Measurements from ENCODE around the gene LPCAT2. TPM values are rescaled to one million over a fixed set of nuclear protein-coding genes. Genes with fewer than 3 reads are reported as not detected.

Gene LPCAT2
- total RNA-seq, 1 experiment from 2014 or later: 7.1 TPM

DNA sequence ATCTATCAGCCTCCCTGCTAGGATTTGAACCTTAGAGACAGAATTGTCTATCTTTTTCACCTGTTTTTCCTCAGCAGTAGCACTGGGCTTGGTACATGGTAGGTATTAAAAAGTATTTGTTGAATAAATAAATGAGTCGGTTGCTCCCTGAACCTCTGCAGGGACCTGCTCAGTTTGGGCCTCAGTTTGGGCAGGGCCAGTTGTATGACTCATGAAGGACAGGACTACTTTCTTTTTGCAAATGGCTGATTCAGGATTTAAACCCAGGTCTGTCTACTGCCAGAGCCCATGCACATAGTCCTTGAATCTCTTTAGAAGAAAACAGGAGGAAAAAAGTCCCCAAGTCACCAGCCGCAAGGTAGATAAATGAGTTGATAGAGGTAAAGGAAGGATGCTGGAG, 26.8 kb upstream of the LPCAT2 start:
- Mint-ChIP-seq H3K9me3 (no peaks in the 10 kb centered on the region), H3K27me3 (ENCODE audit: low read depth) (peaks cover 43% of the 10 kb centered on the region), H3K36me3 (peaks cover 17% of the 10 kb centered on the region), H3K27ac (no peak overlapping the region), H3K4me3 (no peak overlapping the region), H3K4me1 (peaks cover 27% of the 10 kb centered on the region)
- ChIA-PET CTCF (interaction anchor here (0.6 kb wide), 1 partner anchor 20 kb away, joined by 3 read pairs; no protein-coding TSS in a partner anchor), POLR2A (no interaction called here)
- TF ChIP-seq, protein P1, sequence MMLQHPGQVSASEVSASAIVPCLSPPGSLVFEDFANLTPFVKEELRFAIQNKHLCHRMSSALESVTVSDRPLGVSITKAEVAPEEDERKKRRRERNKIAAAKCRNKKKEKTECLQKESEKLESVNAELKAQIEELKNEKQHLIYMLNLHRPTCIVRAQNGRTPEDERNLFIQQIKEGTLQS (CRISPR knock-in tag; conservative IDR thresholded peaks at IDR 0.05): no peak
- TF ChIP-seq NFE2L1 (CRISPR knock-in tag; IDR thresholded peaks at IDR 0.05) (no peak), ERG (CRISPR knock-in tag; IDR thresholded peaks at IDR 0.05) (no peak), NFYB (CRISPR knock-in tag; conservative IDR thresholded peaks at IDR 0.05; ENCODE audit: low read depth) (no peak), PREB (CRISPR knock-in tag; IDR thresholded peaks at IDR 0.05; ENCODE audit: borderline replicate concordance) (no peak)
- DNase-seq (ENCODE audit: low spot score) (no peak), ATAC-seq (no peak)

GRCh38 chr16:55487048-55487803, 21.6 kb upstream of the LPCAT2 start:
- Mint-ChIP-seq H3K4me3 (no peak overlapping the region), H3K36me3 (peaks cover 27% of the 10 kb centered on the region), H3K27me3 (ENCODE audit: low read depth) (no peaks in the 10 kb centered on the region; the same call in 1 of the 2 replicates), H3K27ac (no peak overlapping the region), H3K4me1 (no peaks in the 10 kb centered on the region; the same call in 1 of the 2 replicates), H3K9me3 (no peaks in the 10 kb centered on the region)
- ChIA-PET POLR2A (no interaction called here), CTCF (interaction anchor here (1.0 kb wide), 1 partner anchor 22 kb away, joined by 3 read pairs; no protein-coding TSS in a partner anchor)
- DNase-seq (ENCODE audit: low spot score): no peak
- ATAC-seq: no peak
- TF ChIP-seq, protein P2, sequence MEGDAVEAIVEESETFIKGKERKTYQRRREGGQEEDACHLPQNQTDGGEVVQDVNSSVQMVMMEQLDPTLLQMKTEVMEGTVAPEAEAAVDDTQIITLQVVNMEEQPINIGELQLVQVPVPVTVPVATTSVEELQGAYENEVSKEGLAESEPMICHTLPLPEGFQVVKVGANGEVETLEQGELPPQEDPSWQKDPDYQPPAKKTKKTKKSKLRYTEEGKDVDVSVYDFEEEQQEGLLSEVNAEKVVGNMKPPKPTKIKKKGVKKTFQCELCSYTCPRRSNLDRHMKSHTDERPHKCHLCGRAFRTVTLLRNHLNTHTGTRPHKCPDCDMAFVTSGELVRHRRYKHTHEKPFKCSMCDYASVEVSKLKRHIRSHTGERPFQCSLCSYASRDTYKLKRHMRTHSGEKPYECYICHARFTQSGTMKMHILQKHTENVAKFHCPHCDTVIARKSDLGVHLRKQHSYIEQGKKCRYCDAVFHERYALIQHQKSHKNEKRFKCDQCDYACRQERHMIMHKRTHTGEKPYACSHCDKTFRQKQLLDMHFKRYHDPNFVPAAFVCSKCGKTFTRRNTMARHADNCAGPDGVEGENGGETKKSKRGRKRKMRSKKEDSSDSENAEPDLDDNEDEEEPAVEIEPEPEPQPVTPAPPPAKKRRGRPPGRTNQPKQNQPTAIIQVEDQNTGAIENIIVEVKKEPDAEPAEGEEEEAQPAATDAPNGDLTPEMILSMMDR (IDR thresholded peaks at IDR 0.05): no peak
- no peak for TF ChIP-seq MYBL2 (CRISPR knock-in tag; IDR thresholded peaks at IDR 0.05)
- no peak for TF ChIP-seq ZNF263 (CRISPR knock-in tag; IDR thresholded peaks at IDR 0.05; ENCODE audit: low read depth)
- no peak for TF ChIP-seq RELA (CRISPR knock-in tag; IDR thresholded peaks at IDR 0.05; ENCODE audit: borderline replicate concordance)
- TF ChIP-seq TCF7 (CRISPR knock-in tag; IDR thresholded peaks at IDR 0.05; ENCODE audit: low read depth): no peak
- no peak for TF ChIP-seq NR2C2 (CRISPR knock-in tag; IDR thresholded peaks at IDR 0.05)
- no peak for TF ChIP-seq HMGXB4 (CRISPR knock-in tag; IDR thresholded peaks at IDR 0.05)
- TF ChIP-seq, protein P3, sequence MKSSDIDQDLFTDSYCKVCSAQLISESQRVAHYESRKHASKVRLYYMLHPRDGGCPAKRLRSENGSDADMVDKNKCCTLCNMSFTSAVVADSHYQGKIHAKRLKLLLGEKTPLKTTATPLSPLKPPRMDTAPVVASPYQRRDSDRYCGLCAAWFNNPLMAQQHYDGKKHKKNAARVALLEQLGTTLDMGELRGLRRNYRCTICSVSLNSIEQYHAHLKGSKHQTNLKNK (CRISPR knock-in tag; IDR thresholded peaks at IDR 0.05): no peak
- no peak for TF ChIP-seq TEAD4 (CRISPR knock-in tag; IDR thresholded peaks at IDR 0.05)
- TF ChIP-seq ATF6 (CRISPR knock-in tag; IDR thresholded peaks at IDR 0.05): no peak
- TF ChIP-seq, protein P4, sequence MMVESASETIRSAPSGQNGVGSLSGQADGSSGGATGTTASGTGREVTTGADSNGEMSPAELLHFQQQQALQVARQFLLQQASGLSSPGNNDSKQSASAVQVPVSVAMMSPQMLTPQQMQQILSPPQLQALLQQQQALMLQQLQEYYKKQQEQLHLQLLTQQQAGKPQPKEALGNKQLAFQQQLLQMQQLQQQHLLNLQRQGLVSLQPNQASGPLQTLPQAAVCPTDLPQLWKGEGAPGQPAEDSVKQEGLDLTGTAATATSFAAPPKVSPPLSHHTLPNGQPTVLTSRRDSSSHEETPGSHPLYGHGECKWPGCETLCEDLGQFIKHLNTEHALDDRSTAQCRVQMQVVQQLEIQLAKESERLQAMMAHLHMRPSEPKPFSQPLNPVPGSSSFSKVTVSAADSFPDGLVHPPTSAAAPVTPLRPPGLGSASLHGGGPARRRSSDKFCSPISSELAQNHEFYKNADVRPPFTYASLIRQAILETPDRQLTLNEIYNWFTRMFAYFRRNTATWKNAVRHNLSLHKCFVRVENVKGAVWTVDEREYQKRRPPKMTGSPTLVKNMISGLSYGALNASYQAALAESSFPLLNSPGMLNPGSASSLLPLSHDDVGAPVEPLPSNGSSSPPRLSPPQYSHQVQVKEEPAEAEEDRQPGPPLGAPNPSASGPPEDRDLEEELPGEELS (CRISPR knock-in tag; IDR thresholded peaks at IDR 0.05): no peak
- no peak for TF ChIP-seq E2F1 (CRISPR knock-in tag; IDR thresholded peaks at IDR 0.05)
- TF ChIP-seq, protein P5, sequence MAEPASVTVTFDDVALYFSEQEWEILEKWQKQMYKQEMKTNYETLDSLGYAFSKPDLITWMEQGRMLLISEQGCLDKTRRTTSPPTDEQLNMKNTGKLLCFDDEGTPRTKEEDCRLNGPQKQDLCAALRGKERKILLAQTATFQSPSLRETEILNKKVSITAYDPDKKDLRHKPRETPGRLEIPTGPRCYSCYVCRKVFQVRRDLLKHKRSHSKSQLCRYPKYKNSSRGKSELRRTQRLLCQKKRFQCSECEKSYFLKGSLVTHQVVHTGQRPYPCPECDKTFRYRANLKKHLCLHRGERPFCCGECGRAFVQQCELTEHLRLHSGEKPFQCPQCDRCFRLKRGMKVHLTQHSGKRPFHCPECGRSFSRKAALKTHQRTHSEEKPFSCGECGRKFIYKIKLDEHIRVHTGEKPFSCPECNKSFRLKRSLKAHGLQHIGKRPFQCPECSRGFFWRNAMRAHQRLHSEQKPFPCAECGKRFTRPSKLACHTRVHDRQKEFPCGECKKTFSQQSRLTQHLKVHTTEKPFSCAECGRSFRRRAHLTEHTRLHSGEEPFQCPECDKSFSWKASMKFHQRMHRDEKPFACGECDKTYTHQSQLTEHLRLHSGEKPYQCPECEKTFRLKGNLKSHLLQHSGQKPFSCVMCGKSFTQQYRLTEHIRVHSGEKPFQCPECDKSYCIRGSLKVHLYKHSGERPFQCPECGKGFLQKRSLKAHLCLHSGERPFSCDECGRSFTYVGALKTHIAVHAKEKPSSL (CRISPR knock-in tag; conservative IDR thresholded peaks at IDR 0.05): no peak
